ENCODE data around the gene DFFB.
"Not testable (repeated sequence)": the region's sequence is repeated elsewhere in the genome, so short reads cannot be mapped to it uniquely, and the experiment has no call there.

The DFFB gene

GRCh38 chr1:3856923-3857790 lies at the start of gene DFFB, which contains the start of gene CEP104:
DFFB (plus strand) TSS chr1:3857476; CDS start chr1:3857604, 128 bp downstream.
CEP104 (minus strand) TSS chr1:3857211; CDS start chr1:3852407, 4,804 bp downstream.
- DNase-seq (ENCODE audit: low spot score): peak; percentile 98

- no peak for DNase-seq (ENCODE audit: low spot score)
Measured at GRCh38 chr1:3807769-3808168, 49.5 kb upstream of the DFFB start.

DNA sequence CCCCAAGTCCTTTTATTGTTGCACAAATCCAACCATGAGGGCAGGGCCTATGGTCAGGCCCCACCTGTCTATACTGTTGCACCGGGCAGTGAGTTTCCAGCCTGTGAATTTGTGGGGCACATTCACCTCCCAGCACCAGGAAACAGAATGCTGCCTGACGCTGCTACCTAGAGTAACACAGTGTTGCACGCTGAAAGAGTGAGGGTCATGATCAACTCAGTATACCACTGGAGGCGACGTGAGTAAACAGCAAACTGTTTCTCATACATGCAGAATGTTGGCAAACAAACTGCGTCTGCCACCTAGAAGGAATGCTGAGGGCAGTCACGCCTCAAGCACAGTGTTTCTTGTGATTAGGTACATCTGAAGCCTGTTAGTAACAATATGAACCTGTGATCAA lies 47.6 kb upstream of the DFFB start:
- no peak for DNase-seq (ENCODE audit: low spot score)

DNA sequence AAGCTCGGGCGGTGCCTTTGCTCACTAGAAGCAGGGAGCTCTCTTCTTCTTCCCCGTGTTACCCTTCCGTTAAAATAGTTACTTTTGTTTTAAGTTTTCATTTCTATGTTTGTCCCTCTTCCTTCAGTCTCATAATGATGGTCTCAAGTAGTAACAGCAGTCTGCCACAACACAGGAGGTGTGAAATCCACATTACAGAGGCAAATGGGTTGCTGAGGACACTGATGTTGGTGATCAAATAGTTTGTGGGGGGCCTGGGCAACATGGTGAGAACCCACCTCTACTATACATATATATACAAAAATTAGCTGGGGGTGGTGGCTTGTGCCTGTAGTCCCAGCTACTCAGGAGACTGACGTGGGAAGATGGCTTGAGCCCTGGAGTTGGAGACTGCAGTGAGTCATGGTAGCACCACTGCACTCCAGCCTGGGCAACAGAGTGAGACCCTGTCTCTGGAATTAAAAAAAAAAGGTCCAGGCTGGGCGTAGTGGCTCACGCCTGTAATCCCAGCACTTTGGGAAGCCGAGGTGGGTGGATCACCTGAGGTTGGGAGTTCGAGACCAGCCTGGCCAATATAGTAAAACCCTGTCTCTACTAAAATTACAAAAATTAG lies 47.0 kb upstream of the DFFB start:
- not testable (repeated sequence) for DNase-seq (ENCODE audit: low spot score)

DNA sequence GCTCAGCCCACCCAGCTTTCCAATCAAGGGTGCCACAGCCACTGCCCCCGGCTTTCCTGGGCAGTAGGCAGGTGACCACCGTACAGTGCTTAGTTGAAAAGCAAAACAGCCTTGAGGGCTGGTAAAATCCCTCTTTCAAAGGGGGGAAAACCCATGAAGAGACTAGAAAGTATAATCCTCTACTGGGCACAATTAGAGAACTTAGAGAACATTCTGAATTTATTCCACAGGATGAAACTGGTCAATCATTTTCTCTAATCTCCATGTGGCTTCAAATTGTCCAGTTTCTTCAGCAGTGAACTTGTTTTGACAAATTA lies 45.7 kb upstream of the DFFB start:
- DNase-seq (ENCODE audit: low spot score): no peak

GRCh38 chr1:3814065-3814464 lies 43.2 kb upstream of the DFFB start:
- no peak for DNase-seq (ENCODE audit: low spot score)

DNA sequence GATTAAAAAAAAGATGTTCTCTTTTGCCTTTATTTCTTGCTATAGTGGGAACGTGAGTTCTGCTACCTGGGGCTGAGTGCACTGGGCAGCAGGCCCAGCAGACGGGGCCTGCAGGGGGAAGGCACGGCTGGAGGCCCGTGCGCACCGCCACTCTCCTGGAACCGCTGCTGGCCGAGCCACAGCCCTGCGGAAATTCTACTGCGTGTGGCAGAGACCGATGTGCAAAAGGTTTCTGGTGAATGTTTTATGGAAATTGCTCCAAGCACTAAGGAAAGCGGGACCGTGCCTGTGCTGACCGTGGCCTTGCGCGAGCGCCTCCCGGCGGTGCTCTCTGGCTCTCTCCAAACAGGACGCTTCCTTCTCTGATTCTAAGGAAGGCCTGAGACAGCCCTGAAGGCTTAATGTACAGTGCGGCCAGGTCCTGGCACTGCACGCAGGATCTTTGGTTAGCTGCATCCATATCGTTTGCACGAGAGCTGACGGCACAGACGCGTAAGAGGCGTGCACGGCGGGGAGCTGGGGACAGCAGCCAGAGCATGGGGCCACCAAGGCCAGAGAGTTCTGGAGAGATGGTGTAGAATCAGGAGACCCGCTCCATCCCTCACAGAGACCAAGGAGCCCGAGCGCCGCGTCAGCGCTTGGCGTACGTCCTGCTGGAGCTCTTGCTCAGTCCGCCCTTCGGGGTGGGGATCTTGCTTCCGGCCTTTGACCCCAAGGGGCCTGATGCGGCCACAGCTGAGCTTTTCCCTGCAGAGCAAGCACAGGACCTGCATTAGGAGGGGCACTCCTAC lies 42.3 kb upstream of the DFFB start:
- no peak for DNase-seq (ENCODE audit: low spot score)

- DNase-seq (ENCODE audit: low spot score): no peak
Measured at GRCh38 chr1:3816331-3817137, 40.7 kb upstream of the DFFB start.

GRCh38 chr1:3817138-3817740 lies 40.0 kb upstream of the DFFB start:
- DNase-seq (ENCODE audit: low spot score): no peak

- DNase-seq (ENCODE audit: low spot score): no peak
Measured at GRCh38 chr1:3817821-3818597, 39.3 kb upstream of the DFFB start.

DNA sequence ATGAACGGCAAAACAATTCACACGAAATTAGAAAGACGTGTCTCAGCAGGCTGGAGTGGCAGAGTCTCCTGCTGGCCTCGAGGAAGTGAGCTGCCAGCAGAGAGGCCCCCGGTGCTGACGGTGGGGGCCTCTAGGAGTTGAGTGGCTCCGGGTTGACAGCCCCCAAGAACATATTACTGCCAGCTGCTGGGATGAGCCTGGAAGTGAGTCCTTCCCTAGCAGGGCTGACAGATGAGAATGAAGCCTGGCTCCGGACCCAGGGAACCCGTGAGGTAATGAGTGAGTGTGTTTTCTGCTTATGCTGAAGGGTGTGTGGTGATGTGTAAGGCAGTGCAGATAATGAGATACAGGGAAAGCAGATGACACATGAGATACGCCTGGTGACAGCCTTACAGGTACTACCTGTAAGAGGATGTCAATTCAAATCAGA lies 37.5 kb upstream of the DFFB start:
- DNase-seq (ENCODE audit: low spot score): no peak

DNA sequence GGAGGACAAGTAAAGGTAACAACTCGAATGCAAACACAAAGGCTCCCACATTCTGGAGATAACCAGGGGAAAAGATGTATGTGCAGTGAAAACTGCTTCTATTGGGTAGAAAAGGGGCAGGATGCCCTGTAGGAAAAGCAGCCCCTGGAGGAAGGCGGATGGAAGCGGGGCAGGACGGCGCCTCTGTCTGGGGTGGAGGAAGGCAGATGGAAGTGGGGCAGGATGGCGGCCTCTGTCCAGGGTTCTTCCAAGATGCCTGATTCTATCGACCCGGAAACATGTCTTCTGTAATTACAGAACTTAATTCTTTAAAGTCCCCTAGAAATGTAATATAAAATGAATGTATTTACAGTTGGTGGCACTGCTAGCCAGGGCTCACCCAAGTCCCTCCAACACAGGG lies 37.0 kb upstream of the DFFB start:
- DNase-seq (ENCODE audit: low spot score): no peak

DNA sequence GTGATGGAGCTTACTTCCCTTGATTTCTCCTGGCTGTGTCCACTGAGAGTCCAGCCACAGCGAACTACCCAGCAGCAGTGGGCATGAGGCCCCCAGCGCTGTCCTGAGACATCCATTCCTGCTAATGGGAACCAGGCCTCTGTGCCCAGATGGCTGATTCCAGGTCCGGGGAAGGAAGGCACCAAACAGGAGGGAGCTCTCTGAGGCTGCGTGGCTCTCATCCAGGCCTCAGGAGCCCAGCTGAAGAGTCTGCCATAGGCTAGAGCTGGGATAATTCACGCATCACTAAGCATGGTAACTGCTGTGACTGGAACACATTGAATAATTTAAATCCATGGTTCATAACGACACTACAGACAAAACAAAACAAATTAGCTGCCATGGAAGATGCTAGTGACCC lies 36.3 kb upstream of the DFFB start:
- no peak for DNase-seq (ENCODE audit: low spot score)

DNA sequence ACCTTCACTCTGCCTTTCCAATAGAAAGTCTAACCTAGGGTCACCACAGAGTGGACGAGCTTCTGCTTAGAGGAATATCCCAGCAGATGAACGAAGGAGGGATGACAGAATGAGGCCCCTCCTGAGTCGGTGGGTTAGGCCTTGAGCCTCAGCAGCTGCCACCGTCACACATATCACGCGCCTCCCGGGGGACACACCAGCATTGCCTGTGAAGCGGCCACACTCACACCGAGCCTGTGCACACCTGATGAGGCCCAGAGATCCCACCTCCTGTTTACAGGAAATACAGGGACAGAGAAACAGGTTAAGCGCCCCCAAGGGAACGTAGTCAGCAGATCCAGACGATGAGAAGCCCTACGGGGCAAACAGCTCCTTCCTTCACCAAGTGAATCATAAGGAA lies 35.8 kb upstream of the DFFB start:
- DNase-seq (ENCODE audit: low spot score): no peak

- DNase-seq (ENCODE audit: low spot score): no peak
Measured at GRCh38 chr1:3821908-3822307, 35.4 kb upstream of the DFFB start.

DNA sequence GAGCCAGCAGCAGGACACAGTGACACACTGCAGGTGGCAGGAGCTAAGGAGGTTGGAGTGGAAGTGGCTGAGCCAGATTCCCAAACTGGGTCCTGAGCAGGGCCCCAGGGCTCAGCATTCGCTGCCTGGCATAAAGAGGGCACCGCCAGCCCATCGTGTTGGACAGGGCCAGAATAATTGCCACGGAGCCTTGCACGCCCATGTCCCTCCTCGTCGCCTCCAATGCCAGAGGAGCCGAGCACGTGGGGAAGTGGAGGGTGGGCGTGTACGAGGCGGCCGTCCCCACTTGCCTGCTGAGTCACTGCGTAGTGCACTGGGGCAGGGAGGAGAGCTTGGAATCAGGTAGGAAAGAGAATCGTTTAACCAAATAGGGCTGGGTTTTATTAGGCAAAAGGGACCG lies 34.9 kb upstream of the DFFB start:
- no peak for DNase-seq (ENCODE audit: low spot score)

- no peak for DNase-seq (ENCODE audit: low spot score)
Measured at GRCh38 chr1:3824650-3825049, 32.6 kb upstream of the DFFB start.

GRCh38 chr1:3825356-3825755 lies 31.9 kb upstream of the DFFB start:
- DNase-seq (ENCODE audit: low spot score): no peak

DNA sequence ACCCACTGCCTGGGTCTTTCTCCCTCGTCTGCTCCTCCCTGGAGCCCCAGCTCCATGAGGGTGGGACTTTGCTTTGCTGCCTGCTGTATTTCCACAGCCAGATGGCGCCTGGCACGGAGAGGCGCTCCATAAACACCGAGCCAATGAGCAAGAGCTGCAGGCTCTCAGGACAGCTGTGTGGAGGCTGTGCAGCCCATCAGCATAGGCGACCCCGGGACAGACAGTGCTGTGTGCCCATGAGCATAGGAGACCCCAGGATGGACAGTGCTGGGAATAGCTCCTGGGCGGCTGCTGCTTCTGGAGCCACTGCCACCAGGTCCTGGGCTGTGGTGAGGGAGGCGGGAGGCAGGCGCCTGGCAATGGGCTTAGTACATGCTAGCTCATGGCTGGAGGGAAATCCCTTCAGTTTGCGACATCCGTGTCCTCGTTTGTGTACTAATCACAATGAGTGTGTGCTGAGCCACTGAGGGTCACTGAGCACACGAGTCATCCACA lies 29.4 kb upstream of the DFFB start:
- no peak for DNase-seq (ENCODE audit: low spot score)

DNA sequence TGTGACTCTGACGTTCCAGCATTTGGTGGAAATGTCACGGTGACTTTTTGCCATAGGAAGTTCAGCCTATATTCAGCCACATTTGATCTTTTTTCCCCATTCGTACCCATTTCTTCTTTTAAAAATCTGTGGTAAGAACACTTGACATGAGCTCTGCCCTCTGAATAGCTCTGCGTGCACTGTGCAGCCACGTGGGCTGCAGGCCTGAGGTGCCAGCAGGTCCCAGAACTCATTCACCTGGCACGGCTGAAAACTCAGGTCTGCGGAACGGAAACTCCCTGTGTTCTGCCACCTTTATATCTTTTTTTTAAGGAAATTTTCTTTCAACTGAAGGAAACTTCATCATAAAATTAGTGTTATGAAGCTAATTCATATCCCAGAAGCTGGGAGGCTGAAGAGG lies 28.9 kb upstream of the DFFB start:
- DNase-seq (ENCODE audit: low spot score): no peak

GRCh38 chr1:3831689-3832088 lies 25.6 kb upstream of the DFFB start:
- DNase-seq (ENCODE audit: low spot score): no peak

Data from hematopoietic multipotent progenitor cell treated with erythropoietin and hydrocortisone succinate and interleukin-3 and kit ligand, for 17 days (in vitro differentiated cells).